Skin epidermis (tissue), 12 donors: ENCODE results near the gene BCKDHA.
"Not testable (repeated sequence)": the region's sequence is repeated elsewhere in the genome, so short reads cannot be mapped to it uniquely, and the experiment has no call there.

ENCODE experiments used
- H3K27ac ChIP-seq, 21 experiments: fragments of 200-600 bp; sonication (generic) in 11 of 21; one replicate each; pipeline ENCODE4 v1.5.0; 2020; ENCODE audit warnings: mild to moderate bottlenecking in 3 of 21, inconsistent platforms in 2 of 21, moderate library complexity in 2 of 21
- H3K4me3 ChIP-seq, 7 experiments: fragments of 200-600 bp; sonication (generic) in 2 of 7; one replicate each; pipeline ENCODE4 v1.5.0; 2020; ENCODE audit warnings: inconsistent platforms in 2 of 7, mild to moderate bottlenecking in 2 of 7, moderate library complexity in 1 of 7

The BCKDHA gene

GRCh38 chr19:41364524-41365391 is 32.9 kb upstream of the BCKDHA start:
- Histone ChIP-seq H3K4me3 (peak overlapping the region; percentile 40 to 76 (median 64)), H3K27ac (peak overlapping the region; percentile 61 to 99 (median 97))

GRCh38 chr19:41366089-41366488 is 31.5 kb upstream of the BCKDHA start:
- Histone ChIP-seq H3K27ac (peak overlapping the region in 1 of 21 experiments; percentile 45), H3K4me3 (no peak overlapping the region)

DNA sequence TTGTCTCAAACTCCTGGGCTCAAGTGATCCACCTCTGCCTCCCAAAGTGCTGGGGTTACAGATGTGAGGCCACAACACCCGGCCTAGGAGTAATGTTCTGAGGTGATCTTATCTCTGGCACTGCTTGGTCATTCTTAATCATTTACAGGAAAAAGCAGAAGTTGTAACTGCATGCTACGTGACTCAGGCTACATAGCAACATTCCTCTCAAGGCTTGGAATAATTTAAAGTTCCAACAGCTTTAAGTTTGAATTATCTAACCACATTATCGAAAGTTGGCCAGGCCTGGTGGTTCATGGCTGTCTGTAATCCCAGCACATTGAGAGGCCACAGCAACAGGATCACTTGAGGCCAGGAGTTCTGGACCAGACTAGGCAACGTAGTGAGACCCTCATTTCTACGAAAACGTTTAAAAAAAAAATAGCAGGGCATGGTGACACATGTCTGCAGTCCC is 29.7 kb upstream of the BCKDHA start:
- Histone ChIP-seq H3K27ac (peak overlapping the region in 19 of 21 experiments; percentile 4 to 75 (median 53)), H3K4me3 (no peak overlapping the region)

DNA sequence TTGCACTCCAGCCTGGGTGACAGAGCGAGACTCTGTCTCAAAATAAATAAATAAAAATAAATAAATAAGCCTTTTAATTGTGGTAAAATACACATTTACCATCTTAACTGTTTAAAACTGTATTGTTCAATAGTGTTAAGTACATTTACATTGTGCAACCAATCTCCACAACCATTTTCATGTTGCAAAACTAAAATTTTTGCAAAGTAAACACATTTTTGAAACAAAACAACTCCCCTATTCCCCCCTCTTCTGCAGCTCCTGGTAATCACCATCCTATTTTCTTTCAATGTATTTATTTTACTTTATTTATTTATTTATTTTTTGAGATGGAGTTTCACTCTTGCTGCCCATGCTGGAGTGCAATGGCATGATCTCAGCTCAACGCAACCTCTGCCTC is 27.8 kb upstream of the BCKDHA start:
- Histone ChIP-seq H3K4me3 (no peak overlapping the region), H3K27ac (no peak overlapping the region)

DNA sequence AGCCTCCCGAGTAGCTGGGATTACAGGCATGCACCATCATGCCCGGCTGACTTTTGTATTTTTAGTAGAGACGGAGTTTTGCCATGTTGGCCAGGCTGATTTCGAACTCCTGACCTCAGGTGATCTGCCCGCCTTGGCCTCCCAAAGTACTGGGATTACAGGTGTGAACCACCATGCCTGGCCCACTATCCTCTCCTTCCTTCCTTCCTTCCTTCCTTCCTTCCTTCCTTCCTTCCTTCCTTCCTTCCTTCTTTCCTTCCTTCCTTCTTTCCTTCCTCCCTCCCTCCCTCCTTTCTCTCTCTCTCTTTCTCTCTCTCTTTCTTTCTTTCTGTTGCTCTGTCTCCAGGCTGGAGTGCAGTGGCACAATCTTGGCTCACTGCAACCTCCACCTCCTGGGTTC is 26.5 kb upstream of the BCKDHA start:
- H3K27ac ChIP-seq, H3K4me3 ChIP-seq: not testable (repeated sequence)

GRCh38 chr19:41371541-41371940 is 26.1 kb upstream of the BCKDHA start:
- Histone ChIP-seq H3K4me3 (no peak overlapping the region), H3K27ac (no peak overlapping the region)

GRCh38 chr19:41372501-41372900 is 25.1 kb upstream of the BCKDHA start:
- Histone ChIP-seq H3K27ac (no peak overlapping the region), H3K4me3 (no peak overlapping the region)

DNA sequence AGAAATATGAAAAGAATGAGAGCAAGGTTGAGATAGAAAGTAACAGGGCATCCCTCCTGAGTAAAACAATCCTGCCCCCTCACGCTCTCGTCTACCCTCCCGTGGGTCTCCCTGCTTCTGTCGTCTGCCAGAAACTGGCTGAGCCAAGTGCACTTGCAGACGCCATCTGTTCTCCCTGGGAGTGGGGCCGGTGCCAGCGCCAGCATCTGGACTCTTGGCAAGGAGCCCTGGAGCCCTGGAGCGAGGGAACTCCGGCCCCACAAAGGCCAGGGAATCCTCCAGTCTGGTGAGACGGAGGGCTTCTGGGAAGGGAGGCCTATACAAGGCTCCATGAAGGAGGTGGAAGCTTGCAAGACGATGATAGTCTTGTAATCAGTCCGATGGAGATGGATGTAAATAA is 23.6 kb upstream of the BCKDHA start:
- H3K27ac ChIP-seq: peak overlapping the region in 5 of 21 experiments; percentile 2 to 71 (median 19)
- H3K4me3 ChIP-seq: no peak overlapping the region

GRCh38 chr19:41376241-41376997 is 21.2 kb upstream of the BCKDHA start, which contains the start of gene TMEM91:
Gene TMEM91, plus strand, starts transcription at chr19:41376533. Its CDS starts 1,777 bp downstream, at chr19:41378310.
- H3K4me3 ChIP-seq: peak within 1 kb of the TSS; percentile 34 to 65 (median 43)
- peak within 1 kb of the TSS in 20 of 21 experiments; percentile 1 to 88 (median 78) for H3K27ac ChIP-seq

DNA sequence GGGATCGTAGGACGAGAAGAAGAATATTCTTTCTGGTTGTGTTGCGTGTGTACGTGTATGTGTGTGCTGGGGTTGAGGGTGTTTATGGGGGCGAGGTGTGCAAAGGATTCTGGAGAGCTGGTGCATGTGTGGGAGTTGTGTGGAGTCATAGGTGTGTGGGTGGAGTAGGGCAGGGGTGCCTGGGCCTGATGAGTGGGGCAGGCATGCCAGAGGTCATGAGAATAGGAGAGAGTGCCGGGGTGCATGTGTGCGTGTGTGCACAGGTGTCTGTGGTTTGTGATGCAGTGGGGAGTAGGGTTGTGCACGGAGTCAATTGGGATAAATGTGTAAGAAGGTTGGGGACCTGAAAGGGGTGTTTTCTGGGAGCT is 20.6 kb upstream of the BCKDHA start:
- Histone ChIP-seq H3K27ac (peak overlapping the region in 18 of 21 experiments; percentile 10 to 88 (median 78)), H3K4me3 (peak overlapping the region; percentile 34 to 65 (median 43))

DNA sequence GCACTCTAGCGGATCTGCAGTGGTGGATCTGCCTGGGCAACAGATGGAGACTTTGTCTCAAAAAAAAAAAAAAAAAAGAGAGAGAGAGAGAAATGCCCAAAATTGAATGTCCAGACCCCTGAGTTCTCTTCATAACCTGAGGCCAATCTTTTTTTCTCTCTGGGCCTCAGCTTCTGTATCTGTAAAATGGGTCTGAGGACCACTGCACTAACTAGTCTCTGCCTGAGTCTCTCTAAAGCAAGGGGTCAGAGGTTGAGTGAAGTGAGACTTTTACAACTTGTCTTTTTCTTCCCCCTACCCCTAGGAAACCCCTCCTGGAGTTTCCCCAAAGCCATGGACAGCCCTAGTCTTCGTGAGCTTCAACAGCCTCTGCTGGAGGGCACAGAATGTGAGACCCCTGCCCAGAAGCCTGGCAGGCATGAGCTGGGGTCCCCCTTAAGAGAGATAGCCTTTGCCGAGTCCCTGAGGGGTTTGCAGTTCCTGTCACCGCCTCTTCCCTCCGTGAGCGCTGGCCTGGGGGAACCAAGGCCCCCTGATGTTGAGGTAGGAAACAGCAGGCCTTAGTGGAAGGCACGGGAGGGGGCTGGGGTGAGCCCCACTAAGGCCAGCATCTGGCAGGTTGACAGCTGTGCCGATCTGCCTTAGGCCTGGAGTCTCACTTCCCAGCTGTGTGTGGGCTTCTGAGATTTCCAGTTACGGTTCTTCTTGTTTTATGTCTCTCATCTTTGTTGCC is 19.5 kb upstream of the BCKDHA start:
- Histone ChIP-seq H3K4me3 (no peak overlapping the region), H3K27ac (peak overlapping the region in 10 of 21 experiments; percentile 3 to 88 (median 31))

DNA sequence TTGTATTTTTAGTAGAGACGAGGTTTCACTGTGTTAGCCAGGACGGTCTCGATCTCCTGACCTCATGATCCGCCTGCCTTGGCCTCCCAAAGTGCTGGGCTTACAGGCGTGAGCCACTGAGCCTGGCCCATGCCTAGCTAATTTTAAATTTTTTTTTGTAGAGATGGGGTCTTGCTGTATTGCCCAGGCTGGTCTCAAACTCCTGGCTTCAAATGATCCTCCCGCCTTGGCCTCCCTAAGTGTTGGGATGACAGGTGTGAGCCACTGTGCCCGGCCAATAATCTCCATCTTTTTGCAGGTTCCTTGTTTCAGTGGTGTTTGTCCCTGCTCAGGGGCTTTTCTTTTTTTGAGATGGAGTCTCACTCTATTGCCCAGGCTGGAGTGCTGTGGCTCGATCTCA is 16.1 kb upstream of the BCKDHA start:
- H3K4me3 ChIP-seq, H3K27ac ChIP-seq: not testable (repeated sequence)

DNA sequence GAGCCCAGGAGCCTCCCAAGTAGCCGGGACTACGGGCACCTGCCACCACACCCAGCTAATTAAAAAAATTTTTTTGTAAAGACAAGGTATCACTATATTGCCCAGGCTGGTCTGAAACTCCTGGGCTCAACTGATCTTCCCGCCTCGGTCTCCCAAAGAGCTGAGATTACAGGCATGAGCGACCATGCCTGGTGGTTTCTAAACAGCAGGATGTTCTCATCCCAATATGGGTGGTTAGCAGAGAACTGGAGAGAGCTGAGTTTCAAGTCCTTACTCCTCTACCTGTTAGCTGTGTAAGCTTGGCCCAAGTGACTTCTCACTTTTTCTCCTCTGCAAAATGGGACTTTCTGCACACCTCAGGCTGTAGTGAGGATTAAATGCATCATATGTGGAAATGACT is 13.3 kb upstream of the BCKDHA start:
- no peak overlapping the region for H3K4me3 ChIP-seq
- H3K27ac ChIP-seq: no peak overlapping the region

DNA sequence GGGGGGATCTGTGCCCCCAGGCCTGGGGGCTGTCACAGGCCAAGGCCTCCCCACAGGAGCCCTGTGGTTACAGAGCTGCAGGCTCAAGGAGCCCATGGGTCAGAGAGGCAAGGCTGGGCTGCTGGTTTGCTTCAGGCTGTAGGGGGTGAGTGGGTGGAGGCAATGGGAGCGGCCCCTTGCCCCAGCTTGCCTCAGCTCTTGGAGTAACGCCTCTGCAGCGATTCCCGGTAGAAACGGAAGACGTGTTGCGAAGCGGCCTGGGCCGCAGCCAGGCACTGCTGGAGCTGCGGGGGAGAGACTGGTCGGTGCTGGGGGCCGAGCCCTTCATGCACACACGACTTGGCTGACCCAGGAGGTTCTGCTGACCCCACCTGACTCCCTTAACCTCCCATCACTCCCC is 11.2 kb upstream of the BCKDHA start:
- Histone ChIP-seq H3K27ac (peak overlapping the region in 17 of 21 experiments; percentile 2 to 78 (median 61)), H3K4me3 (no peak overlapping the region)

DNA sequence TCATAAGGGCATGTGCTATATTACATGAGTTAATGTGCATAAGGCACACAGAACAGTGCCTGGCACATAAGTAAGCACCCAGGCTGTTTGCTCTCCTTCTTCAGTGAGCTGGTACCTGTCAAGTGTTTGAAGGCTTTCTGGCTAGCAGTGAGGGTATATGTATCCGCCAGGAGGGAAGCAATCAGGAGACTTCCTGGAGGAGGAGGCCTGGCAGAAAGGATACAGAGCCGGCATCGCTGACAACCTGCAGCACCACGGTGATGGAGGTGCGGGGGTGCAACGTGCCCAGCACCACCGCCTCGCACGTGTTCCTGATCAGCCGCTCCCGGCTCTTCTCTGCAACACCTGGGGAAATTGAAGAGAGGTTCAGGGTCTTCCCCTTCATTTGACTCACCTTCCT is 6.0 kb upstream of the BCKDHA start:
- Histone ChIP-seq H3K27ac (no peak overlapping the region), H3K4me3 (no peak overlapping the region)

DNA sequence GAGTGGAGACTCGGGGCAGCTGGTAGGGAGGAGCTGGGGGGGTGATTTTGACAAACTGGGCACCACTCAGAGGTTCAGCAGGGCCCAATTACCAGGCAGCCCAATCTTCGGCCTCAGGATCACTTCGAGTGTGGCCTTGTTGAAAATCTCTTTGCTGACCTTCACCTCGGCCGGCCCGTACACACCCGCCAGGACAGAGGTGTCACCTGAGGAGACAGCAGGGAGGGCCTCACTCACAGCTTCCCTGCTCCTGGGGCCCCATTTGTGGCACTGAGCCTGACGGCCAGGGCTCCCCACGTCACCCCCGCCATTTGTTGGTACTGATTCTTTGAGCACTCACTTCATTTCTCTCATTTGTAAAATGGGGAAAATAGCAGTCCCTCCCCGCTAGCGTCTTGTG is 4.8 kb upstream of the BCKDHA start:
- H3K27ac ChIP-seq: no peak overlapping the region
- no peak overlapping the region for H3K4me3 ChIP-seq

GRCh38 chr19:41395355-41395754 is 2.3 kb upstream of the BCKDHA start:
- Histone ChIP-seq H3K4me3 (no peak overlapping the region), H3K27ac (no peak overlapping the region)

- Histone ChIP-seq H3K4me3 (peak overlapping the region; percentile 68 to 97 (median 87)), H3K27ac (peak overlapping the region; percentile 63 to 98 (median 91))
Measured at GRCh38 chr19:41398050-41398418, 416 bp downstream of the BCKDHA start.

DNA sequence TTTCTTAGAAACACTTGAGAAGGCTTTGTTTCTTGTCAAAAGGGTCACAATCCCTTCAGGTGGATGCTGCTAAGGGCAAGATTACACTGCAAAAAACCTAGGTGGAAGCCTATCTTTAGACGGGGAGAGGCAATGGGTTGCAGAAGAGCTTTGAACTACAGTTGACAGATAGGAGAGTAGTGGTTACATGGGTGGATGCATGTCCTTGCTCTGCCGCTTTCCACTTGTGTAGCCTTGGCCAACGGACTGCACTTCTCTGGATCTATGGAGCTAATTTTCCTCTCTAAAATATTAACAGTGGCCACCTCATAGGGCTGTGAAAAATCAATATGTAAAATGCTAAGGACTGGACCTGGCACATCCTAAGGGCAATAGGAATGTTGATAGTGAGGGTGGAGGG is 980 bp downstream of the BCKDHA start:
- Histone ChIP-seq H3K27ac (peak overlapping the region in 14 of 21 experiments; percentile 80 to 98 (median 92)), H3K4me3 (peak overlapping the region; percentile 68 to 97 (median 87))

- Histone ChIP-seq H3K27ac (peak overlapping the region in 1 of 21 experiments; percentile 90), H3K4me3 (peak overlapping the region in 2 of 7 experiments; percentile 87 to 97)
Measured at GRCh38 chr19:41399091-41399490, 1.5 kb downstream of the BCKDHA start.
